ELF-1 (cell line): ENCODE measurements around the gene USF1.
"Not testable (repeated sequence)": the region's sequence is repeated elsewhere in the genome, so short reads cannot be mapped to it uniquely, and the experiment has no call there.

Experiments
- DNase-seq: peaks from one replicate; pipeline ENCODE4 v3.0.0-alpha.2; 2016; ENCODE audit warnings: low read depth, low spot score

The USF1 gene

GRCh38 chr1:160992036-160992435 is 53.7 kb downstream of the USF1 start:
- DNase-seq, result not testable (repeated sequence)
